ENCODE measurements around the gene CYTH3. TPM values are rescaled to one million over a fixed set of nuclear protein-coding genes. Genes with fewer than 3 reads are reported as not detected.
A peak's percentile ranks its signal among the peaks of the same experiment; 100 is the strongest.

CYTH3 gene
- total RNA-seq, 1 donor from 2014 or later = 27.5 TPM

DNA sequence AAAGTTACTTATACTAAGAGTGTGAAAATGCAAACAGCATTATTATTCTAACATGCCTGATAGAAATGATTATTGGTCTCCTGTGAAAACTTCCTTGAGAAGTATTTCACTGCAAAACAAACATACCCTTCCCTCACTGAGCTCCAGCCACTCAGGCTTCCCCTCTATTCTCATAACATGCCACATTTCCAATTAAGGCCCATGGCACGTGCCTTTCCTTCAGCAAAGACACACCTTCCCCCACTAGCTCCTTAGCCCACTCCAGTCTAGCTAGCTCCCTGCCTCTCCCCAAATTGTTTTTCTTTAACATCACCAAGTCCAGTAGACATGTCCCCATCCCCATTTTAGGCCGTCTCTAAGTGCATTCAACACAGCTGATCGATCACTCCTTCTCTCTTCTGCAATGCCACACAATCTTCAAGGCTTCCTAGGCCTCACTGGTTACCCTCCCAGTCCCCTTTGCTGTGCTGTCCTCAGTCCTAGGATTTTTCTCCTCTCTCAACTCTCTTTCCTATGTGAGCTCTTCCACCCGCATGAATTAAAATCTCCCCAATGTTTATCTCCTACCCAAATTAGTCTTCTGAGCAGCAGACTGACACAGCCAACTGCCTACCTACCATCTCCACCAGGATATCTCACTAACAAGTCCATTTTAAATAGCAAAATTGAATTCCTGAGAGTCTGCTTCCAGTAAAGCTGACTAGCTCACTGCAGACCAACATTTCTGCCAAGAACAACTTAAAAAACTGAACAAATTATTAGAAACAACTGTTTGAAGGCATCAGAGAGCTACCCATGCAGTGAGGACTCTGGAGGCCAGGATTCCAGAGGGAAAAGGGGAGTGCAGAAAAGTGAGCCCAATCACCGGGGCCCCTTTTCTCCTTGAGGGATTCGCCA is 11.9 kb downstream of the CYTH3 start:
- peak overlapping the region; percentile 28 for H3K27ac ChIP-seq
- intact Hi-C loops (cut with DNase I) = no loop called here
- H3K27me3 ChIP-seq = no peaks in the 10 kb centered on the region
- no peaks in the 10 kb centered on the region for H3K9me3 ChIP-seq
- no peaks in the 10 kb centered on the region for H3K36me3 ChIP-seq
- H3K4me1 ChIP-seq = peaks cover 54% of the 10 kb centered on the region
- ATAC-seq (no peak), DNase-seq (no peak)
- no peak overlapping the region for H3K4me3 ChIP-seq
- no peak for TF ChIP-seq CTCF (IDR thresholded peaks at IDR 0.05)

DNA sequence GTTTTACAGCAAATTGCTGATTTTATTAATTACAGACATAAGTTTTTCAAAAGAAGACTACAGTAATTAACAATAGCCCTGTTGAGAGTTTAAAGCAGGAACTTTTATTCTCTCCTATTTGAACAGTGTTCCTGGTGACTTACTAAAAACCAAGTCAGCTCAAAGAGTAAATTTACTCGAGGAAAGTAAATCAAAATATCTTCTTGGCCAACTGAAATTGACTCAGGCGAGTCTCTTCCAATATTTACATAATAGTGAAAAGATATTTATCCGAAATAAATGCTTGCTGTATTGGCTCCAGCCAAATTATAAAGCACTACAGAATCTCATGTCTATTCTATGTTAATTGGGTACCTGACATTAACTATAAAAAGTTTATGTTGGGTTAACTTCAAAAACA is 13.2 kb downstream of the CYTH3 start:
- intact Hi-C loops (cut with DNase I) = no loop called here
- peak overlapping the region; percentile 56 for H3K27ac ChIP-seq
- no peaks in the 10 kb centered on the region for H3K9me3 ChIP-seq
- TF ChIP-seq CTCF (IDR thresholded peaks at IDR 0.05) = no peak
- no peak for DNase-seq
- H3K36me3 ChIP-seq = no peaks in the 10 kb centered on the region
- H3K27me3 ChIP-seq = no peaks in the 10 kb centered on the region
- ATAC-seq = no peak
- H3K4me1 ChIP-seq = peaks cover 54% of the 10 kb centered on the region
- no peak overlapping the region for H3K4me3 ChIP-seq

DNA sequence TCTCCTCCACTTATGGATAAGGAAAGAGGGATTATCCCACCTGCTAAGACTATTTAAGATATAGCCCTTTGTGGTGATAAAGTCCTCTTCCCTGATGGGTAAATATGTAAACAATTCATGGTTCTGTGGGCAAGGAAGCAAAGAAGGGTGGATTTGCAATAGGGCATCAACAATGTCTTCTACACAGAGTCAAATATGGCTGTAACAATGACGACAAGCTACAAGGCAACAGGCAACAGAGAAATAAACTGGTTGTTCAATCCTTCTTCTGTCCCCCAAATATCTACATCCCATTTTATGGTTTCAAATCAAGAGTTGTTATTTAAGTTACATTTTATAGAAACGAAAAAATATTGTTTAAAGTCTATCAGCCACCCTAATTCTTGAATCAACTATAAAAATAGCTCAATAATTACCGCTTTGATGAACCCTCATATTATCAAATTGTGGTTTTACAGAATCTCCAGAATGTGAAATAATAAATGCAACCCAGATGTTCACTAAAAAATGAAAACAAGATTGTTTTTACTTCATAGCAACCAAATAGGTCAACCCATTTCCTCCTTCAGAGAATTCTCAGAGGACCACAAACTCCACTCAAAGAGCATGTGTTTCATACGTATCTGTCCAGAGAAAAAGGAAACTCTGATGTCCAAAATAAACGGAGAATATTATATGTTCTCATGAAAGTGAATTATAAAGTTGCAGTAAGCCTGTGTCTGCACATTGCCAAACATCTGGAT is 13.8 kb downstream of the CYTH3 start:
- DNase-seq = no peak
- TF ChIP-seq CTCF (IDR thresholded peaks at IDR 0.05) = no peak
- no peak for ATAC-seq
- Histone ChIP-seq H3K9me3 (no peaks in the 10 kb centered on the region), H3K27me3 (no peaks in the 10 kb centered on the region), H3K4me1 (peaks cover 54% of the 10 kb centered on the region), H3K36me3 (no peaks in the 10 kb centered on the region), H3K4me3 (no peak overlapping the region), H3K27ac (peak overlapping the region; percentile 56)
- intact Hi-C loops (cut with DNase I) = no loop called here

DNA sequence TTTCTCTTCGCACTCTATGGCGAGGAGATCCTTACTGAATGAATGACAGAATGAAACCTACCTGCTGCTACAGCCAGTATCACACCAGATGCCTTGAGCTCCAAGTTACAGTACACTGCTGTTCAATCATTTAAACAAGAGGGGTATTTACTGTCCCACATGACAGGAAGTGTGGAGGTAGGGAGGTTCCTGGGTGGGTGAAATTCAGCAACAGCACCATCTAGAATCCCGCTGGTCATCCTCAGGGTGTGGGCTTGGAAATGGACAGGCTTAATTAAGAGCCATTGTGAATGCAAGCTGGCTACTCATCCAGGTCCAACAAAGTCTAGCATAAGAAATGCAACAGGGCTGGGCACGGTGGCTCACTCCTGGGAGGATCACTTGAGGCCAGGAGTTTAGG is 14.7 kb downstream of the CYTH3 start:
- ATAC-seq (no peak), DNase-seq (no peak)
- intact Hi-C loops (cut with DNase I) = no loop called here
- Histone ChIP-seq H3K4me1 (peaks cover 58% of the 10 kb centered on the region), H3K27ac (peak overlapping the region; percentile 56), H3K27me3 (no peaks in the 10 kb centered on the region), H3K4me3 (no peak overlapping the region), H3K9me3 (no peaks in the 10 kb centered on the region), H3K36me3 (no peaks in the 10 kb centered on the region)
- no peak for TF ChIP-seq CTCF (IDR thresholded peaks at IDR 0.05)

DNA sequence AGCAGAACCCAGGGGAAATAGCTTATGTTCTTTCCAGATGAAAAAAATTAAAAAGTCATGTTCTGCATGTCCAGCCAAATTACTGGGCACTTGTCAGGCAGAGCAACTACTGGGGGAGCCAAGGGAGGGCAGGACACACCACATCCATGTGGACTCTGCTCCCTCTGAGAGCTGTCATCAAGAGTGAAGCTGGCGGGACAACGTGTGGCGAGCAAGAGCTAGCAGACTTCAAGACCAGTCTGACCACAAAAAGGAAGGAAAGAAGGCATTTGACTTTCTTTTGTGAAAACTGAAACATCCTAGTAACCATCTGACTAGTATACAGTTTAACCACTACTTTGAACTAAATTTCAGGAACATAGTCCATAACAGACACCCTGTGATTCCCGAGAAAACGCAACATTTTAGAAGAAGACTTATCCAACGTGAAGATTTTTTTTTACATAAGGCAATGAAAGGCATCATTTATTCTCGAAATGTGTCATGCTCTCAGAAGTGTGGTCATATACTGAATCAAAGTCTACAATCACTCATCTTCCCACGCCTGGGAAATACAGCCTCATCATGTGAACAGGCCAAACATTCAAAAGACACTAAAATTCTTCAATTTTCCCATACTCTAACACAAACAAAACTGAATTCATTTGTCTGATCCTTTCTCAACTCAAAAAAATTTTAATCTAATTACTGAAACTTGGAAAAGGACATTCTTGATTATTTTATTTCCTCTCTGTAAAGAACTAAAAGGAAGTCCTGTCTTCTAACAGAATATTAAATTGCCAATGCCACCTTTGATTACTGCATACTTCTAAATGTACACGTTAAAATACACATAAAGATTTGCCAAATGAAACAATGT is 15.5 kb downstream of the CYTH3 start:
- ATAC-seq (peak; percentile 82), DNase-seq (no peak)
- no peak overlapping the region for H3K4me3 ChIP-seq
- no peak for TF ChIP-seq CTCF (IDR thresholded peaks at IDR 0.05)
- H3K27me3 ChIP-seq = no peaks in the 10 kb centered on the region
- H3K36me3 ChIP-seq = no peaks in the 10 kb centered on the region
- H3K27ac ChIP-seq = peak overlapping the region; percentile 27
- intact Hi-C loops (cut with DNase I) = no loop called here
- H3K4me1 ChIP-seq = peaks cover 58% of the 10 kb centered on the region
- no peaks in the 10 kb centered on the region for H3K9me3 ChIP-seq

Measured in upper lobe of right lung (tissue), 1 donor.